ENCODE measurements around the gene IP6K1. TPM values are rescaled to one million over a fixed set of nuclear protein-coding genes. Genes with fewer than 3 reads are reported as not detected.

The IP6K1 gene
- total RNA-seq, 1 donor, result 82.4 TPM

Small RNAs within 50 kb of the gene (small RNA-seq; reads per million reads assigned to genes)
- gene AMIGO3, result not detected
- not detected for gene COX6CP14

Other genes starting within 250 kb of the IP6K1 start
- 0.27 TPM for gene BSN, start 232.1 kb downstream of the IP6K1 start, total RNA-seq
- 191 TPM for gene APEH, start 112.2 kb downstream of the IP6K1 start, total RNA-seq
- 6.7 TPM for gene MST1, start 97.1 kb downstream of the IP6K1 start, total RNA-seq
- 37.4 TPM for gene RNF123, start 97.0 kb downstream of the IP6K1 start, total RNA-seq
- 17.5 TPM for gene AMIGO3, start 66.9 kb downstream of the IP6K1 start, total RNA-seq
- 24.0 TPM for gene GMPPB, start 62.6 kb downstream of the IP6K1 start, total RNA-seq
- 0.27 TPM for gene CDHR4, start 13.3 kb upstream of the IP6K1 start, total RNA-seq
- 78.4 TPM for gene INKA1, start 16.7 kb upstream of the IP6K1 start, total RNA-seq
- 341 TPM for gene UBA7, start 27.4 kb upstream of the IP6K1 start, total RNA-seq
- 2.7 TPM for gene TRAIP, start 70.0 kb upstream of the IP6K1 start, total RNA-seq
- gene CAMKV, start 83.4 kb upstream of the IP6K1 start, total RNA-seq, result 1.3 TPM
- gene MST1R, start 117.3 kb upstream of the IP6K1 start, total RNA-seq, result 1.1 TPM
- gene MON1A, start 143.3 kb upstream of the IP6K1 start, total RNA-seq, result 13.5 TPM
- gene RBM6, start 153.6 kb upstream of the IP6K1 start, total RNA-seq, result 23.4 TPM